ENCODE data around the gene ZNF227.
"Not testable (repeated sequence)": the region's sequence is repeated elsewhere in the genome, so short reads cannot be mapped to it uniquely, and the experiment has no call there.

Gene ZNF227

DNA sequence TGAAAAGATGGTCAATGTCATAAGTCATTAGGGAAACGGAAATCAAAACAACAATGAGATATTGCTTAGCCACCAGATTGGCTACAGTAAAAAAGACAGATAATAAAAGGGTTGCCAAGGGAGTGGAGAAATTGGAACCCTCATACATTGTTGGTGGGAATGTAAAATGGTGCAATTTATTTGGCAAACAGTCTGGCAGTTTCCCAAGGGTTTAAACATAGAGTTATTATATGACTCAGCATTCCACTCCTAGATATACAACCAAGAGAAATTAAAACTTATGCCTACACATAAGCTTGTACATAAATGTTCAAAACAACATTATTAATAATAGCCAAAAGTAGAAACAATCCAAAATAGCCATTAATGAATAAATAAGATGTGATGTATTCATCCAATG, 9.9 kb upstream of the ZNF227 start:
- Histone ChIP-seq H3K4me1 (ENCODE audit: insufficient read depth, low read length) (no peaks in the 10 kb centered on the region), H3K36me3 (ENCODE audit: insufficient read depth, low read length) (no peaks in the 10 kb centered on the region), H3K27me3 (ENCODE audit: control insufficient read depth in 1 of 2, insufficient read depth in 2 of 2, low read length in 2 of 2) (no peaks in the 10 kb centered on the region), H3K27ac (ENCODE audit: low read depth, low read length) (no peak overlapping the region), H3K4me3 (ENCODE audit: low read depth in 1 of 2, low read length in 2 of 2) (no peak overlapping the region), H3K9me3 (ENCODE audit: low read length) (no peaks in the 10 kb centered on the region), H3K9ac (ENCODE audit: low read length) (no peak overlapping the region)

DNA sequence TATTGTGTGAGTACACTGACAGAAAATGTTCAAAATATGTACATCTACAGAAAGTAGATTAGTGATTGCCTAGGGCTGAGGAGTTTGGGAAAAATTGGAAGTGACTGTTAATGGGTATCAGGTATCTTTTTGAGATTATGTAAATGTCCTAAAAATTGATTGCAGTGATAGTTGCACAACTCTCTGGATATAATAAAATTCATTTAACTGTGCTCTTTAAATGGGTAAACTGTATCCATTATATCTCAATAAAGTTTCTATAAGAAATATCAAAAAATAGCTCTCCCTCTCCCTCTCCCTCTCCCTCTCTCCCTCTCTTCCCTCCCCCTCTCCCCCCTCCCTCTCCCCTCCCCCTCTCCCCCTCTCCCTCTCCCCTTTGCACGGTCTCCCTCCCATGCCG, 9.4 kb upstream of the ZNF227 start:
- H3K27me3 ChIP-seq (ENCODE audit: control insufficient read depth in 1 of 2, insufficient read depth in 2 of 2, low read length in 2 of 2) = no peaks in the 10 kb centered on the region
- H3K27ac ChIP-seq (ENCODE audit: low read depth, low read length) = no peak overlapping the region
- H3K9me3 ChIP-seq (ENCODE audit: low read length) = no peaks in the 10 kb centered on the region
- H3K4me1 ChIP-seq (ENCODE audit: insufficient read depth, low read length) = no peaks in the 10 kb centered on the region
- H3K9ac ChIP-seq (ENCODE audit: low read length) = no peak overlapping the region
- H3K4me3 ChIP-seq (ENCODE audit: low read depth in 1 of 2, low read length in 2 of 2) = no peak overlapping the region
- no peaks in the 10 kb centered on the region for H3K36me3 ChIP-seq (ENCODE audit: insufficient read depth, low read length)

DNA sequence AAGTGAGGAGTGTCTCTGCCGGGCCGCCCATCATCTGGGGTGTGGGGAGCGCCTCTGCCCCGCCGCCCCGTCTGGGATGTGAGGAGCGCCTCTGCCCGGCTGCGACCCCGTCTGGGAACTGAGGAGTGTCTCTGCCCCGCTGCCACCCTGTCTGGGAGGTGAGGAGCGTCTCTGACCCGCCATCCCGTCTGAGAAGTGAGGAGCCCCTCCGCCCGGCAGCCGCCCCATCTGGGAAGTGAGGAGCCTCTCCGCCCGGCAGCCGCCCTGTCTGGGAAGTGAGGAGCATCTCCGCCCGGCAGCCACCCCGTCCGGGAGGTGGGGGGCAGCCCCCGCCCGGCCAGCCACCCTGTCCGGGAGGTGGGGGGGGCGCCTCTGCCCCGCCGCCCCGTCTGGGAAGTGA, 8.5 kb upstream of the ZNF227 start:
- H3K4me1 ChIP-seq (ENCODE audit: insufficient read depth, low read length); H3K9ac ChIP-seq (ENCODE audit: low read length); H3K4me3 ChIP-seq (ENCODE audit: low read depth in 1 of 2, low read length in 2 of 2); H3K27ac ChIP-seq (ENCODE audit: low read depth, low read length); H3K27me3 ChIP-seq (ENCODE audit: control insufficient read depth in 1 of 2, insufficient read depth in 2 of 2, low read length in 2 of 2); H3K36me3 ChIP-seq (ENCODE audit: insufficient read depth, low read length); H3K9me3 ChIP-seq (ENCODE audit: low read length): not testable (repeated sequence)

DNA sequence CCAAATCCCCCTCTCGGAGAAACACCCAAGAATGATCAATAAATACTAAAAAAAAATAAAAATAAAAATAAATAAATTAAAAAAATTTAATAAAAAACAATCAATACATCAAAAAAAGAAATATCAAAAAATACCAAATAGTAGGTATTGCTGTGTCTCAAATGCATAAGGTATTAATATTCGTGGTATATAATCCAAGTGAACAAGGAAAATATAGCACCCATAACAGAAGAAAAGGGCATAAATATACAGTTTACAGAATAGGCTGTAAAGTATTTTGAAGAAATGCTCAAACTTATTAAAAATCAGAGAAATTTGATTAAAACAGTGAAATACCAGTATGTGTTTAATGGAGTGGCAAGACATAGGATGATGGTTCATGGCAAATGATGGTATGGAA, 7.6 kb upstream of the ZNF227 start:
- no peak overlapping the region for H3K9ac ChIP-seq (ENCODE audit: low read length)
- H3K9me3 ChIP-seq (ENCODE audit: low read length) = no peaks in the 10 kb centered on the region
- no peak overlapping the region for H3K4me3 ChIP-seq (ENCODE audit: low read depth in 1 of 2, low read length in 2 of 2)
- no peaks in the 10 kb centered on the region for H3K27me3 ChIP-seq (ENCODE audit: control insufficient read depth in 1 of 2, insufficient read depth in 2 of 2, low read length in 2 of 2)
- no peaks in the 10 kb centered on the region for H3K36me3 ChIP-seq (ENCODE audit: insufficient read depth, low read length)
- no peak overlapping the region for H3K27ac ChIP-seq (ENCODE audit: low read depth, low read length)
- no peaks in the 10 kb centered on the region for H3K4me1 ChIP-seq (ENCODE audit: insufficient read depth, low read length)

DNA sequence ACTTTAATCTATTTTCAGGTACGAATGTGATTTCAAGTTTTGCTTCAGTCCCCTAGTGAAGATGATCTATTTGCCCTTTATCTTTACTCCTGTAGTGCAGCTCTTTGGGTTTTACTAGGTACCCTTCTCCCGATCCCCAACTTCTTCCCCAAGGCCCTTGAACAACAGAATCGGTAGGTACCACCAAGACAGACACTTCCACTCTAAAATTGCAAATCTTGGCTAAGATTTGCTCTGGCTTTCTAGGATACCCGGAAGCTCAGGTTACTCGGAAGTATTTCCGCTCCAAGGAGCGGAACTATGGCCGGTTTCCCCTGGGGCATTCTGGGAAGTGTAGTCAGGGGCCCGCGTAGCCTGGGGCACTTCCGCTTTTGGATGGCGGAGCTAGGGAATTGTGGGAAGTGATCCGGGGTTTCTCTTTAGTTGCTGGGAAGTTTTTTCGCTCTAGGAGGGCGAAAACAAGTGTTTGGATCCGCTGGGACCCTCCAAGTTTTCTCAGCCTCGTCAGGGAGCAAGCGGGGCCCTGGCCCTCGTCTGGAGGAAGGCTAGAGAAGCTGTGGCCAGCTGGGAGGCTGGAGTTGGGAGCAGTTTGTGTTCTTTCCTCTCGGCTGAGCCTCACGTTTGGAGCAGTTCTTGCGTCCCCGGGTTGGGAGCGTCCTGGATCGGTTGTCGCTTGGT, 5.1 kb upstream of the ZNF227 start:
- H3K36me3 ChIP-seq (ENCODE audit: insufficient read depth, low read length) = no peaks in the 10 kb centered on the region
- H3K4me3 ChIP-seq (ENCODE audit: low read depth in 1 of 2, low read length in 2 of 2) = peak overlapping the region; percentile 68 to 73
- peak overlapping the region; percentile 85 for H3K27ac ChIP-seq (ENCODE audit: low read depth, low read length)
- no peaks in the 10 kb centered on the region for H3K27me3 ChIP-seq (ENCODE audit: control insufficient read depth in 1 of 2, insufficient read depth in 2 of 2, low read length in 2 of 2)
- no peaks in the 10 kb centered on the region for H3K9me3 ChIP-seq (ENCODE audit: low read length)
- H3K4me1 ChIP-seq (ENCODE audit: insufficient read depth, low read length) = no peaks in the 10 kb centered on the region
- H3K9ac ChIP-seq (ENCODE audit: low read length) = peak overlapping the region; percentile 39

DNA sequence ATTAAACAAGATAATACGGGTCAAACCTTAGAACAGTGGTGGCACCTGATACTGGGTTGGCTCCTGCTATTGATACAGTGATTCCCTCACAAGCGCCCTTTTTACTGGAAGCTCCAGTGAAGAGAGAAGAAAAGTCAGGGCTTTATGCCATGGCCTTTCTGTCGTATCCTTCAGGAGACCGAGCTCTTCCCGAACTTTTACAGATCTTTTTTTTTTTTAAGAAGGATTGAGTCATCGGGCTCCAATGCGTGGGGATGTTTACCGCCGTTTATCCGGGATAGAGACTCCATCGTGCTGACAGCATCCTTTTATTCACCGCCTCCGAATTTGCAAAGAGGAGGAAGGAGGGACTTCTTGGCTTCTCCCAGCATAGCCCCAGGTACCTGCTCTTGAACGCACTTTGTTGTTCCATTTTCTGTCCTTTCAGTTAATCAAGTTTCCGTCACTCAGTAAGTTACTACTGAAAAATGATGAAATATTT, 574 bp downstream of the ZNF227 start:
- Histone ChIP-seq H3K4me1 (ENCODE audit: insufficient read depth, low read length) (peaks cover 7% of the 10 kb centered on the region), H3K9me3 (ENCODE audit: low read length) (no peaks in the 10 kb centered on the region), H3K4me3 (ENCODE audit: low read depth in 1 of 2, low read length in 2 of 2) (peak overlapping the region; percentile 70 to 77), H3K9ac (ENCODE audit: low read length) (peak overlapping the region; percentile 62), H3K36me3 (ENCODE audit: insufficient read depth, low read length) (peaks cover 18% of the 10 kb centered on the region), H3K27ac (ENCODE audit: low read depth, low read length) (peak overlapping the region; percentile 95), H3K27me3 (ENCODE audit: control insufficient read depth in 1 of 2, insufficient read depth in 2 of 2, low read length in 2 of 2) (no peaks in the 10 kb centered on the region)

DNA sequence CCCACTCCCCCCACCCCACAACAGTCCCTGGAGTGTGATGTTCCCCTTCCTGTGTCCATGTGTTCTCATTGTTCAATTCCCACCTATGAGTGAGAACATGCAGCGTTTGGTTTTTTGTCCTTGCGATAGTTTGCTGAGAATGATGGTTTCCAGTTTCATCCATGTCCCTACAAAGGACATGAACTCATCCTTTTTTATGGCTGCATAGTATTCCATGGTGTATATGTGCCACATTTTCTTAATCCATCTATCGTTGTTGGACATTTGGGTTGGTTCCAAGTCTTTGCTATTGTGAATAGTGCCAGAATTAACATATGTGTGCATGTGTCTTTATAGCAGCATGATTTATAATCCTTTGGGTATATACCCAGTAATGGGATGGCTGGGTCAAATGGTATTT, 7.6 kb downstream of the ZNF227 start:
- H3K27me3 ChIP-seq (ENCODE audit: control insufficient read depth in 1 of 2, insufficient read depth in 2 of 2, low read length in 2 of 2); H3K4me3 ChIP-seq (ENCODE audit: low read depth in 1 of 2, low read length in 2 of 2); H3K9ac ChIP-seq (ENCODE audit: low read length); H3K9me3 ChIP-seq (ENCODE audit: low read length); H3K27ac ChIP-seq (ENCODE audit: low read depth, low read length); H3K4me1 ChIP-seq (ENCODE audit: insufficient read depth, low read length): not testable (repeated sequence)
- H3K36me3 ChIP-seq (ENCODE audit: insufficient read depth, low read length) = peaks cover 30% of the 10 kb centered on the region

DNA sequence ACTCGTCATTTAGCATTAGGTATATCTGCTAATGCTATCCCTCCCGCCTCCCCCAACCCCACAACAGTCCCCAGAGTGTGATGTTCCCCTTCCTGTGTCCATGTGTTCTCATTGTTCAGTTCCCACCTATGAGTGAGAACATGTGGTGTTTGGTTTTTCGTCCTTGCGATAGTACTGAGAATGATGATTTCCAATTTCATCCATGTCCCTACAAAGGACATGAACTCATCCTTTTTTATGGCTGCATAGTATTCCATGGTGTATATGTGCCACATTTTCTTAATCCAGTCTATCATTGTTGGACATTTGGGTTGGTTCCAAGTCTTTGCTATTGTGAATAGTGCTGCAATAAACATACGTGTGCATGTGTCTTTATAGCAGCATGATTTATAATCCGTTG, 8.4 kb downstream of the ZNF227 start:
- not testable (repeated sequence) for H3K9ac ChIP-seq (ENCODE audit: low read length); H3K27ac ChIP-seq (ENCODE audit: low read depth, low read length); H3K27me3 ChIP-seq (ENCODE audit: control insufficient read depth in 1 of 2, insufficient read depth in 2 of 2, low read length in 2 of 2); H3K4me3 ChIP-seq (ENCODE audit: low read depth in 1 of 2, low read length in 2 of 2); H3K9me3 ChIP-seq (ENCODE audit: low read length); H3K4me1 ChIP-seq (ENCODE audit: insufficient read depth, low read length)
- H3K36me3 ChIP-seq (ENCODE audit: insufficient read depth, low read length) = peaks cover 27% of the 10 kb centered on the region

DNA sequence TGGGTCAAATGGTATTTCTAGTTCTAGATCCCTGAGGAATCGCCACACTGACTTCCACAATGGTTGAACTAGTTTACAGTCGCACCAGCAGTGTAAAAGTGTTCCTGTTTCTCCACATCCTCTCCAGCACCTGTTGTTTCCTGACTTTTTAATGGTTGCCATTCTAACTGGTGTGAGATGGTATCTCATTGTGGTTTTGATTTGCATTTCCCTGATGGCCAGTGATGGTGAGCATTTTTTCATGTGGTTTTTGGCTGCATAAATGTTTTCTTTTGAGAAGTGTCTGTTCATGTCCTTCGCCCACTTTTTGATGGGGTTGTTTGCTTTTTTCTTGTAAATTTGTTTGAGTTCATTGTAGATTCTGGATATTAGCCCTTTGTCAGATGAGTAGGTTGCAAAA, 9.0 kb downstream of the ZNF227 start:
- H3K4me3 ChIP-seq (ENCODE audit: low read depth in 1 of 2, low read length in 2 of 2) = not testable (repeated sequence)
- H3K36me3 ChIP-seq (ENCODE audit: insufficient read depth, low read length) = peaks cover 24% of the 10 kb centered on the region

DNA sequence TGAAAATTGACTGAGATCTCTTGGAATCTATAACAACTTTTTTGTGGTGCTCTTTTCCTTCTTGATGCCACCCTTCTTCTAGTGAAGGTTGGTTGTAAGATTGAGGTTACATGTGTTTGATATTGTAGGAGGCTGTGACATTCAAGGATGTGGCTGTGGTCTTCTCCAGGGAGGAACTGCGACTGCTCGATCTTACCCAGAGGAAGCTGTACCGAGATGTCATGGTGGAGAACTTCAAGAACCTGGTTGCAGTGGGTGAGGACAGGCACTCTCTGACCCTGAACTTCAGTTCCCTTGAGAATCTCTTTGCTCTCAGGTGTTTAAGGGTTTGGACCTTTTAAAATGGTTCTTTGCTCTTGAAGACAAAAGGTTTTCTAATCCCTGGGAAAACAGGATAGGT, 16.0 kb downstream of the ZNF227 start:
- H3K4me3 ChIP-seq (ENCODE audit: low read depth in 1 of 2, low read length in 2 of 2) = peak overlapping the region in 1 of 2 donors; percentile 28
- H3K27ac ChIP-seq (ENCODE audit: low read depth, low read length) = no peak overlapping the region
- H3K4me1 ChIP-seq (ENCODE audit: insufficient read depth, low read length) = no peaks in the 10 kb centered on the region
- no peak overlapping the region for H3K9ac ChIP-seq (ENCODE audit: low read length)
- no peaks in the 10 kb centered on the region for H3K27me3 ChIP-seq (ENCODE audit: control insufficient read depth in 1 of 2, insufficient read depth in 2 of 2, low read length in 2 of 2)
- peaks cover 53% of the 10 kb centered on the region for H3K36me3 ChIP-seq (ENCODE audit: insufficient read depth, low read length)
- peaks cover 48% of the 10 kb centered on the region for H3K9me3 ChIP-seq (ENCODE audit: low read length)

More for the DNA sequence above, 9.0 kb downstream of the ZNF227 start:
- not testable (repeated sequence) for H3K4me1 ChIP-seq (ENCODE audit: insufficient read depth, low read length); H3K9ac ChIP-seq (ENCODE audit: low read length); H3K27ac ChIP-seq (ENCODE audit: low read depth, low read length); H3K9me3 ChIP-seq (ENCODE audit: low read length); H3K27me3 ChIP-seq (ENCODE audit: control insufficient read depth in 1 of 2, insufficient read depth in 2 of 2, low read length in 2 of 2)

DNA sequence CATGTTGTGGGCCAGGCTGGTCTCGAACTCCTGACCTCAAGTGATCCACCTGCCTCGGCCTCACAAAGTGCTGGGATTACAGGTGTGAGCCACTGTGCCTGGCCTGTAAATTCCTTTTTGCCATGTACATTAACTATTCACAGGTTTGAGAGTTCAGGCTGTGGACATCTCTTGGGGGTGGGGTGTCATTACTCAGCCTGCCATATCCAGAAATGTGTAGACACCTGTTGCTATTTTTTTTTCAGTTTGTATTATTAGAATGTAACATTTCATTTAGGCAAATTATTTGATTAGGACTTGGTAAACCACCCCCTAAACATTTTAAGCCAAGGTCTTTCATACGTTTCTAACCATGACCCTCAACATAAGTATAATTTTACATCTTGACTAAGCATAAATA, 20.5 kb downstream of the ZNF227 start:
- peaks cover 77% of the 10 kb centered on the region for H3K9me3 ChIP-seq (ENCODE audit: low read length)
- H3K27ac ChIP-seq (ENCODE audit: low read depth, low read length) = no peak overlapping the region
- no peak overlapping the region for H3K4me3 ChIP-seq (ENCODE audit: low read depth in 1 of 2, low read length in 2 of 2)
- H3K9ac ChIP-seq (ENCODE audit: low read length) = no peak overlapping the region
- no peaks in the 10 kb centered on the region for H3K4me1 ChIP-seq (ENCODE audit: insufficient read depth, low read length)
- peaks cover 81% of the 10 kb centered on the region for H3K36me3 ChIP-seq (ENCODE audit: insufficient read depth, low read length)
- no peaks in the 10 kb centered on the region for H3K27me3 ChIP-seq (ENCODE audit: control insufficient read depth in 1 of 2, insufficient read depth in 2 of 2, low read length in 2 of 2)

DNA sequence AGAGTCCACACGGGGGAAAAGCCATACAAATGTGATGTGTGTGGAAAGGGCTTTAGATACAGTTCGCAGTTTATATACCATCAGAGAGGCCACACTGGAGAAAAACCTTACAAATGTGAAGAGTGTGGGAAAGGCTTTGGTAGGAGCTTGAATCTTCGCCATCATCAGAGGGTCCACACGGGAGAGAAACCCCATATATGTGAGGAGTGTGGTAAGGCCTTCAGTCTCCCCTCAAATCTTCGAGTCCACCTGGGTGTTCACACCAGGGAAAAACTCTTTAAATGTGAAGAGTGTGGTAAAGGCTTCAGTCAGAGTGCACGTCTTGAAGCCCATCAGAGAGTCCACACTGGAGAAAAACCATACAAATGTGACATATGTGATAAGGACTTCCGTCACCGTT, 24.1 kb downstream of the ZNF227 start:
- Histone ChIP-seq H3K4me3 (ENCODE audit: low read depth in 1 of 2, low read length in 2 of 2) (peak overlapping the region; percentile 2 to 26), H3K9ac (ENCODE audit: low read length) (no peak overlapping the region), H3K9me3 (ENCODE audit: low read length) (peaks cover 57% of the 10 kb centered on the region), H3K4me1 (ENCODE audit: insufficient read depth, low read length) (no peaks in the 10 kb centered on the region), H3K27ac (ENCODE audit: low read depth, low read length) (no peak overlapping the region), H3K27me3 (ENCODE audit: control insufficient read depth in 1 of 2, insufficient read depth in 2 of 2, low read length in 2 of 2) (no peaks in the 10 kb centered on the region), H3K36me3 (ENCODE audit: insufficient read depth, low read length) (peaks cover 54% of the 10 kb centered on the region)

Data from muscle layer of colon (tissue), 2 donors.